Loucy (cell line): ENCODE data around the gene SERPINA1.
"Not testable (repeated sequence)": the region's sequence is repeated elsewhere in the genome, so short reads cannot be mapped to it uniquely, and the experiment has no call there.

Source experiments
- CTCF ChIP-seq: fragments of 200-600 bp; sonication (generic); conservative IDR thresholded peaks from 2 replicates; pipeline ENCODE4 v1.5.1; 2014; ENCODE audit warnings: mild to moderate bottlenecking, antibody characterized with exemption, low read length
- EZH2phosphoT487 ChIP-seq: fragments of 200-600 bp; IDR thresholded peaks from 2 replicates; pipeline ENCODE4 v1.6.1; 2018; ENCODE audit warnings: antibody characterized with exemption, mild to moderate bottlenecking, moderate library complexity, borderline replicate concordance

GRCh38 chr14:94346065-94346786 lies 42.2 kb downstream of the SERPINA1 start:
- not testable (repeated sequence) for TF ChIP-seq CTCF, EZH2phosphoT487
